Right cardiac atrium (tissue), 5 donors: ENCODE measurements around the gene DAB1. TPM values are rescaled to one million over a fixed set of nuclear protein-coding genes. Genes with fewer than 3 reads are reported as not detected.

Experiments used
- ATAC-seq, 2 donors: fragments of 200-7000 bp; cut with Tn5 transposase; one replicate each; pipeline versions ENCODE4 v1.8.0 to v1.9.1; 2020; ENCODE audit warnings: moderate library complexity in 2 of 2, mild to moderate bottlenecking in 1 of 2
- DNase-seq, 3 donors: peaks; one replicate each; pipeline ENCODE4 v3.0.0-alpha.2; 2020
- H3K27ac ChIP-seq: one replicate; pipeline ENCODE4 v1.5.1; 2013; ENCODE audit warnings: mild to moderate bottlenecking, low read length, control low read depth, moderate library complexity
- H3K27me3 ChIP-seq: one replicate; pipeline ENCODE4 v1.6.1; 2013; ENCODE audit not compliant: control insufficient read depth, insufficient read depth
- H3K4me1 ChIP-seq: one replicate; pipeline ENCODE4 v1.6.1; 2013; ENCODE audit warnings: low read length; ENCODE audit not compliant: control insufficient read depth, insufficient read depth
- H3K4me3 ChIP-seq: one replicate; pipeline ENCODE4 v1.5.1; 2013; ENCODE audit warnings: low read length, control low read depth
- H3K9me3 ChIP-seq: one replicate; pipeline ENCODE4 v1.6.1; 2013; ENCODE audit warnings: low read length; ENCODE audit not compliant: control insufficient read depth
- WGBS: extraction: QIAGEN DNeasy Blood & Tissue Kit; methylation state at CpG from one replicate; pipeline ENCODE4 v1.1.7; 2013; 5-methylcytosine and 5-hydroxymethylcytosine counted together
- intact Hi-C, 4 donors: fragments of 100-400 bp; cut with DNase I; formaldehyde crosslinking; loops; one replicate each; pipeline versions ENCODE4 v1.11.0 to v1.14.0; 2022 to 2023
- polyA plus RNA-seq: library from polyadenylated mRNA; stranded (reverse); fragments of 200-250 nt; gene quantifications from one replicate; pipeline ENCODE4 v1.2.3, GENCODE V29; 2013
- total RNA-seq, 4 donors: library from RNA; stranded (reverse); fragmentation: NEBNext Ultra II Directional; extraction: Animal tissue kit (Norgen Biotek cat#: 25700); gene quantifications; one replicate each; pipeline ENCODE4 v1.2.1, GENCODE V29; 2021
- donor health status: healthy with polysubstance abuse.
- donor health status: DM: no; HTN: yes; CAD: no.
- donor health status: DM: no; HTN: no; CAD: no.
- donor health status: DM: no; HTN: yes; CAD: no; lungs with severe emphysema.
- donor health status: DM: yes; HTN: yes; CAD: no.

The DAB1 gene
- total and polyA plus RNA-seq, 5 donors, result 2.5 to 10.8 (median 8.7) TPM

- intact Hi-C loops, result no loop called here
- 80% methylated on average over 2 of the region's 2 CpGs for WGBS
- ATAC-seq, result no peak
Observed at GRCh38 chr1:57272601-57273000, 151.3 kb downstream of the DAB1 start.

GRCh38 chr1:57272150-57272549, 151.7 kb downstream of the DAB1 start:
- intact Hi-C loops, result no loop called here
- no peaks in the 10 kb centered on the region for H3K4me1 ChIP-seq

More at GRCh38 chr1:57272601-57273000, 151.3 kb downstream of the DAB1 start:
- H3K4me1 ChIP-seq, result no peaks in the 10 kb centered on the region
- H3K27ac ChIP-seq, result no peak overlapping the region
- no peaks in the 10 kb centered on the region for H3K9me3 ChIP-seq
- no peak for DNase-seq
- no peaks in the 10 kb centered on the region for H3K27me3 ChIP-seq
- H3K4me3 ChIP-seq, result no peak overlapping the region

GRCh38 chr1:57270927-57271698, 152.7 kb downstream of the DAB1 start:
- H3K4me3 ChIP-seq, result no peak overlapping the region
- no peaks in the 10 kb centered on the region for H3K4me1 ChIP-seq
- H3K27ac ChIP-seq, result no peak overlapping the region
- no peak for ATAC-seq
- intact Hi-C loops, result no loop called here
- 76% methylated on average over 8 of the region's 8 CpGs for WGBS
- no peaks in the 10 kb centered on the region for H3K27me3 ChIP-seq
- H3K9me3 ChIP-seq, result no peaks in the 10 kb centered on the region
- no peak for DNase-seq

More at GRCh38 chr1:57272150-57272549, 151.7 kb downstream of the DAB1 start:
- Histone ChIP-seq H3K27me3 (no peaks in the 10 kb centered on the region), H3K9me3 (no peaks in the 10 kb centered on the region), H3K27ac (no peak overlapping the region), H3K4me3 (no peak overlapping the region)
- WGBS, result 90% methylated on average over 2 of the region's 2 CpGs
- ATAC-seq (no peak), DNase-seq (no peak)

- Histone ChIP-seq H3K9me3 (no peaks in the 10 kb centered on the region), H3K27me3 (no peaks in the 10 kb centered on the region), H3K27ac (no peak overlapping the region), H3K4me1 (no peaks in the 10 kb centered on the region), H3K4me3 (no peak overlapping the region)
- intact Hi-C loops, result no loop called here
- no peak for ATAC-seq
- 65% methylated on average over 10 of the region's 10 CpGs for WGBS
- DNase-seq, result no peak
Observed at GRCh38 chr1:57269630-57270225, 154.1 kb downstream of the DAB1 start.

- no peak for DNase-seq
- H3K27me3 ChIP-seq, result no peaks in the 10 kb centered on the region
- ATAC-seq, result no peak
- no peak overlapping the region for H3K4me3 ChIP-seq
- H3K27ac ChIP-seq, result no peak overlapping the region
- 74% methylated on average over 5 of the region's 5 CpGs for WGBS
- H3K9me3 ChIP-seq, result no peaks in the 10 kb centered on the region
- intact Hi-C loops, result no loop called here
- no peaks in the 10 kb centered on the region for H3K4me1 ChIP-seq
Observed at GRCh38 chr1:57265104-57265503, 158.8 kb downstream of the DAB1 start.

- WGBS, result 87% methylated on average over 3 of the region's 3 CpGs
- Histone ChIP-seq H3K9me3 (no peaks in the 10 kb centered on the region), H3K4me1 (no peaks in the 10 kb centered on the region), H3K4me3 (no peak overlapping the region), H3K27me3 (no peaks in the 10 kb centered on the region), H3K27ac (no peak overlapping the region)
- ATAC-seq, result no peak
- DNase-seq, result no peak
- intact Hi-C loops, result no loop called here
Observed at GRCh38 chr1:57262472-57262871, 161.4 kb downstream of the DAB1 start.

- no peaks in the 10 kb centered on the region for H3K4me1 ChIP-seq
- 89% methylated on average over 5 of the region's 5 CpGs for WGBS
- H3K9me3 ChIP-seq, result no peaks in the 10 kb centered on the region
- DNase-seq (no peak), ATAC-seq (no peak)
- no peak overlapping the region for H3K27ac ChIP-seq
- no peaks in the 10 kb centered on the region for H3K27me3 ChIP-seq
- intact Hi-C loops, result no loop called here
- no peak overlapping the region for H3K4me3 ChIP-seq
Observed at GRCh38 chr1:57258557-57259325, 165.1 kb downstream of the DAB1 start.

- H3K4me1 ChIP-seq, result no peaks in the 10 kb centered on the region
- no peak overlapping the region for H3K4me3 ChIP-seq
- DNase-seq (no peak), ATAC-seq (no peak)
- H3K9me3 ChIP-seq, result no peaks in the 10 kb centered on the region
- H3K27me3 ChIP-seq, result no peaks in the 10 kb centered on the region
- intact Hi-C loops, result no loop called here
- 66% methylated on average over 5 of the region's 5 CpGs for WGBS
- H3K27ac ChIP-seq, result no peak overlapping the region
Observed at GRCh38 chr1:57255945-57256344, 167.9 kb downstream of the DAB1 start.

GRCh38 chr1:57254022-57254421, 169.8 kb downstream of the DAB1 start:
- intact Hi-C loops, result no loop called here
- 45% methylated on average over 2 of the region's 2 CpGs for WGBS
- ATAC-seq (no peak), DNase-seq (no peak)
- no peak overlapping the region for H3K4me3 ChIP-seq
- no peaks in the 10 kb centered on the region for H3K9me3 ChIP-seq
- H3K27ac ChIP-seq, result no peak overlapping the region
- H3K4me1 ChIP-seq, result no peaks in the 10 kb centered on the region
- no peaks in the 10 kb centered on the region for H3K27me3 ChIP-seq

- DNase-seq, result no peak
- H3K27ac ChIP-seq, result no peak overlapping the region
- H3K9me3 ChIP-seq, result no peaks in the 10 kb centered on the region
- no peak overlapping the region for H3K4me3 ChIP-seq
- intact Hi-C loops, result no loop called here
- no peak for ATAC-seq
- WGBS, result 70% methylated on average over 10 of the region's 10 CpGs
- no peaks in the 10 kb centered on the region for H3K4me1 ChIP-seq
- no peaks in the 10 kb centered on the region for H3K27me3 ChIP-seq
Observed at GRCh38 chr1:57252597-57253294, 171.1 kb downstream of the DAB1 start.

GRCh38 chr1:57250021-57250420, 173.8 kb downstream of the DAB1 start:
- intact Hi-C loops, result no loop called here
- Histone ChIP-seq H3K9me3 (no peaks in the 10 kb centered on the region), H3K27ac (no peak overlapping the region), H3K27me3 (no peaks in the 10 kb centered on the region), H3K4me3 (no peak overlapping the region), H3K4me1 (no peaks in the 10 kb centered on the region)
- 98% methylated on average over 3 of the region's 3 CpGs for WGBS
- no peak for ATAC-seq
- DNase-seq, result no peak
